ENCODE measurements around the gene SPEG. TPM values are rescaled to one million over a fixed set of nuclear protein-coding genes. Genes with fewer than 3 reads are reported as not detected.

Gene SPEG
- total RNA-seq, 1 experiment from 2014 or later = 56.6 TPM

DNA sequence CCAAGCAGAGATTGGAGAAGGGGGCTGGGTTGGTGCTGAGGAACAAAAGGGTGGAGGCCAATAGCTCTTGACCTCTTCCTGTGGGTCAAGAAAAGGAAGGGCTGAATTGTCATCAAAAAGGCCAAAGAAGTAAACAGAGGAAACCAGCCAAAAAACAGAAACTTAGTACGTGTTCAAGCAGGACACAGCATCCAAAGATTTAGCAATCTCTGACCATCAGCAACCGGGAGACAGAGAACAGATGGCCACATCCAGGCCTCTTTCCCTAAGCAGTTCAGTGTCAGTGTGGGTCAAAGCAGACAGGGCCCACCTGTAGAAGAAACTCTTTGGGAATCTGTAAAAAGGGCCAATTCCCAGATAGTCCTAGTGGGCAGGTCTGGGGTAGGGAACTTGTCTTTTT is 49.8 kb upstream of the SPEG start:
- peaks cover 12% of the 10 kb centered on the region; the same call in 1 of the 2 replicates for H3K79me2 ChIP-seq (ENCODE audit: insufficient read depth, low read length)
- no peaks in the 10 kb centered on the region for H3K9me3 ChIP-seq (ENCODE audit: control insufficient read depth in 1 of 2, insufficient read depth in 1 of 2, low read depth in 1 of 2, low read length in 2 of 2)
- no peak overlapping the region for H3K4me2 ChIP-seq (ENCODE audit: low read length)
- ChIA-PET RAD21 (ENCODE audit: low non-redundant PET in 1 of 2, low total read pairs in 2 of 2, uncharacterized antibody in 2 of 2, unreplicated experiment in 2 of 2) (no interaction called here), CTCF (no interaction called here), POLR2A (no interaction called here)
- ATAC-seq (no peak), DNase-seq (ENCODE audit: low read depth, low spot score) (no peak)
- H3K27ac ChIP-seq (ENCODE audit: low read depth, low read length) = no peak overlapping the region
- BruUV-seq (replicated peaks) = no TSS peak
- peaks cover 15 to 28% of the 10 kb centered on the region in 2 experiments; a peak in 3 of 4 replicates for H3K36me3 ChIP-seq (ENCODE audit: control insufficient read depth in 1 of 2, insufficient read depth in 2 of 2, low read length in 2 of 2)
- H3K4me1 ChIP-seq (ENCODE audit: control insufficient read depth in 1 of 2, insufficient read depth in 2 of 2, low read length in 2 of 2) = peaks cover 9 to 18% of the 10 kb centered on the region in 2 experiments; a peak in 3 of 4 replicates
- H3K4me3 ChIP-seq (replicated peaks in 1 of 2; ENCODE audit: low read depth in 1 of 2, low read length in 2 of 2) = no peak overlapping the region
- TF ChIP-seq EZH2phosphoT487 (IDR thresholded peaks at IDR 0.05; ENCODE audit: borderline replicate concordance) (no peak), ZFX (IDR thresholded peaks at IDR 0.05) (no peak), POLR2A (IDR thresholded peaks at IDR 0.05; ENCODE audit: borderline replicate concordance, extremely low read depth, insufficient read depth, insufficient read length) (no peak), YY1 (IDR thresholded peaks at IDR 0.05; ENCODE audit: extremely low read depth, insufficient replicate concordance, low read depth, low read length) (no peak), RAD21 (IDR thresholded peaks at IDR 0.05; ENCODE audit: low read depth) (no peak)
- H3K9ac ChIP-seq (ENCODE audit: low read length) = no peak overlapping the region
- no peaks in the 10 kb centered on the region for H3K9me2 ChIP-seq (ENCODE audit: insufficient read depth)
- intact Hi-C loops (cut with micrococcal nuclease) = loop anchor here (5.0 kb wide), 2 partner anchors 208 to 302 kb away; partner anchors contain the start of genes CNPPD1 and RETREG2
- no peaks in the 10 kb centered on the region for H4K20me1 ChIP-seq (ENCODE audit: insufficient read depth)
- H2AFZ ChIP-seq (ENCODE audit: low read depth, low read length, poor library complexity, severe bottlenecking) = no peak overlapping the region
- no peaks in the 10 kb centered on the region for H3K27me3 ChIP-seq (ENCODE audit: insufficient read depth, low read length)

DNA sequence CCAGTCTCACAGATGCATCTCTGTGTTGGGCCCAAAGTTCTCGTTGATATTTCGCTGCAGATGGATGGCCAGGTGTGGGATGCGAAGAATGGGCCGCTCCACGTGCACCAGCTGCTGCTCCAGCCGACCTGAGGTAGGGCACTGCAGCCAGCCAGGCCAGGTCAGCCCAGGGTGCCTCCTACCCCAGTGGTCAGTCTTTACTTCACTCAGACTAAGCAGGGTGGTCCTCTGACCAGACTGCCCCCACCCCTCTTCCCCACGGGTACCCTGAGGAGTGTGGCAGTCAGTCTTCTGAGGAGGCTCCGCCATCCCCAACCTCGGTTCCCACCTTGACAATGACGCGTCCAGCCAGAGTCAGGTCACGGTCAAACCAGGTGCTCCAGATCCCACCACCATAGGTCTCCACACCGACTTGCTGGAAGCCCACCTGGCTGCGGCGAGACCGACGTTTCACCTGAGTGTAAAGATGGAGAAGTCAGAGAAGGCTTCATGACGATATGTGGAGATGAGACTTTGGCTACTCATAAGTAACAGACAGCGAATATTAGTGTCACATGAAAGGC is 48.6 kb upstream of the SPEG start:
- H3K27me3 ChIP-seq (ENCODE audit: insufficient read depth, low read length) = no peaks in the 10 kb centered on the region
- intact Hi-C loops (cut with micrococcal nuclease) = loop anchor here (5.0 kb wide), 2 partner anchors 209 to 301 kb away; partner anchors contain the start of genes CNPPD1 and RETREG2
- H3K9me2 ChIP-seq (ENCODE audit: insufficient read depth) = no peaks in the 10 kb centered on the region
- H3K79me2 ChIP-seq (ENCODE audit: insufficient read depth, low read length) = peaks cover 12% of the 10 kb centered on the region; the same call in 1 of the 2 replicates
- BruUV-seq (replicated peaks) = no TSS peak
- no peaks in the 10 kb centered on the region for H3K9me3 ChIP-seq (ENCODE audit: control insufficient read depth in 1 of 2, insufficient read depth in 1 of 2, low read depth in 1 of 2, low read length in 2 of 2)
- H3K4me1 ChIP-seq (ENCODE audit: control insufficient read depth in 1 of 2, insufficient read depth in 2 of 2, low read length in 2 of 2) = peaks cover 9 to 18% of the 10 kb centered on the region in 2 experiments; a peak in 3 of 4 replicates
- H4K20me1 ChIP-seq (ENCODE audit: insufficient read depth) = no peaks in the 10 kb centered on the region
- no peak overlapping the region for H3K4me2 ChIP-seq (ENCODE audit: low read length)
- ChIA-PET POLR2A (no interaction called here), RAD21 (ENCODE audit: low non-redundant PET in 1 of 2, low total read pairs in 2 of 2, uncharacterized antibody in 2 of 2, unreplicated experiment in 2 of 2) (no interaction called here), CTCF (interaction anchor here (1.7 kb wide), 1 partner anchor 8 kb away, joined by 5 read pairs; no protein-coding TSS in a partner anchor)
- no peak for TF ChIP-seq CBX3 (IDR thresholded peaks at IDR 0.05; ENCODE audit: low read depth)
- ATAC-seq = no peak
- H2AFZ ChIP-seq (ENCODE audit: low read depth, low read length, poor library complexity, severe bottlenecking) = no peak overlapping the region
- H3K9ac ChIP-seq (ENCODE audit: low read length) = no peak overlapping the region; the same call in 1 of the 2 replicates
- H3K4me3 ChIP-seq (replicated peaks in 1 of 2; ENCODE audit: low read depth in 1 of 2, low read length in 2 of 2) = no peak overlapping the region
- H3K36me3 ChIP-seq (ENCODE audit: control insufficient read depth in 1 of 2, insufficient read depth in 2 of 2, low read length in 2 of 2) = peaks cover 10 to 27% of the 10 kb centered on the region in 2 experiments; a peak in 3 of 4 replicates
- no peak overlapping the region for H3K27ac ChIP-seq (ENCODE audit: low read depth, low read length)
- no peak for DNase-seq (ENCODE audit: low read depth, low spot score)
